ENCODE results near the gene CAMK1D. TPM values are rescaled to one million over a fixed set of nuclear protein-coding genes. Genes with fewer than 3 reads are reported as not detected.

The CAMK1D gene
- total RNA-seq, 1 donor from 2014 or later, result 12.8 TPM

DNA sequence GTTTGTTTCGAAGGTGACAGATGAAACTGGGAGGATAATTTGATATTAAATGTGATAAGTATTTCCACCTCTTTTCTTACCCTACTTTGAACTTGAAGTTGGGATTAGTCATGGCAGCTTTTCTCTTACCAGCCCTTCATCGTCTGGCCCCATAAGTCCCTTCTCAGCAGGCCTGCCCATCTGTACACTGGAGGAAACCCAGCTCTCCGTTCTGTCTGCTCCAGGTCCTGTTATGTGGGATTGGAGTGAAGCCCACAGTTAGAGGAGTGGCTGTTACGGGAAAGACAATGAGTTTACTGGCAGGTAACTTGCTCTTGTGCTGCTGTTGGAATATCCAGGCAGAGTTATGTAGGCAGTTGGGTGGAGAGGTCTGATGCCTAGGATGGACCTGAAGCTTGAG lies 127.3 kb downstream of the CAMK1D start:
- no peak for DNase-seq (ENCODE audit: extremely low spot score in 2 of 2)
- intact Hi-C loops (cut with DNase I), result no loop called here
- no peak for TF ChIP-seq POLR2AphosphoS5 (IDR thresholded peaks at IDR 0.05; ENCODE audit: insufficient read depth in 1 of 2, low read depth in 1 of 2)
- TF ChIP-seq POLR2A (IDR thresholded peaks at IDR 0.05), result no peak
- TF ChIP-seq, protein P1, sequence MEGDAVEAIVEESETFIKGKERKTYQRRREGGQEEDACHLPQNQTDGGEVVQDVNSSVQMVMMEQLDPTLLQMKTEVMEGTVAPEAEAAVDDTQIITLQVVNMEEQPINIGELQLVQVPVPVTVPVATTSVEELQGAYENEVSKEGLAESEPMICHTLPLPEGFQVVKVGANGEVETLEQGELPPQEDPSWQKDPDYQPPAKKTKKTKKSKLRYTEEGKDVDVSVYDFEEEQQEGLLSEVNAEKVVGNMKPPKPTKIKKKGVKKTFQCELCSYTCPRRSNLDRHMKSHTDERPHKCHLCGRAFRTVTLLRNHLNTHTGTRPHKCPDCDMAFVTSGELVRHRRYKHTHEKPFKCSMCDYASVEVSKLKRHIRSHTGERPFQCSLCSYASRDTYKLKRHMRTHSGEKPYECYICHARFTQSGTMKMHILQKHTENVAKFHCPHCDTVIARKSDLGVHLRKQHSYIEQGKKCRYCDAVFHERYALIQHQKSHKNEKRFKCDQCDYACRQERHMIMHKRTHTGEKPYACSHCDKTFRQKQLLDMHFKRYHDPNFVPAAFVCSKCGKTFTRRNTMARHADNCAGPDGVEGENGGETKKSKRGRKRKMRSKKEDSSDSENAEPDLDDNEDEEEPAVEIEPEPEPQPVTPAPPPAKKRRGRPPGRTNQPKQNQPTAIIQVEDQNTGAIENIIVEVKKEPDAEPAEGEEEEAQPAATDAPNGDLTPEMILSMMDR (IDR thresholded peaks at IDR 0.05), result no peak

DNA sequence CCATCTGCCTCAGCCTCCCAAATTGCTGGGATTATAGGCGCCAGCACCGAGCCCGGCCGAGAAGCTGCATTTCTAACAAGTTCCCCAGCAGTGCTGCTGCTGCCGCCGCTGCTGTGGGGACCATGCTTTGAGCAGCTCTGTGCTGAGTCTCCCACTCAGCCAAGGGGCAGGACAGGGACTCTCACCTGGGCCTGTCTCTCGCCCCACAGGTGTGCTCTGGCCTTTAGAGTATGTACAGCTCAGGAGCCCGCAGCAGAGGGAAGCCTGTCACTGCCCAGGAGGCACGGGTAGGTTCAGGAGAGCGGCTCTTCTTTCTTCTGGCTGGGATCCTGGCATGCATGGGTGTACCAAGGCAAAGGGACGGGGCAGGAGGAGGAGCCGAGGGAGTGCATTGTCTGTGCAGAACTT lies 130.1 kb downstream of the CAMK1D start:
- intact Hi-C loops (cut with DNase I), result no loop called here
- no peaks in the 10 kb centered on the region for H3K27me3 ChIP-seq
- no peak for DNase-seq (ENCODE audit: extremely low spot score in 2 of 2)
- no peaks in the 10 kb centered on the region for H3K4me1 ChIP-seq
- TF ChIP-seq POLR2AphosphoS5 (IDR thresholded peaks at IDR 0.05; ENCODE audit: insufficient read depth in 1 of 2, low read depth in 1 of 2) (no peak), POLR2A (IDR thresholded peaks at IDR 0.05) (no peak)
- TF ChIP-seq, protein P1 (IDR thresholded peaks at IDR 0.05), result no peak
- H3K4me3 ChIP-seq, result no peak overlapping the region
- H3K9me3 ChIP-seq, result no peaks in the 10 kb centered on the region
- H3K36me3 ChIP-seq, result no peaks in the 10 kb centered on the region
- no peak overlapping the region for H3K27ac ChIP-seq

More for the DNA sequence above, 127.3 kb downstream of the CAMK1D start:
- Histone ChIP-seq H3K27ac (no peak overlapping the region), H3K9me3 (no peaks in the 10 kb centered on the region), H3K36me3 (no peaks in the 10 kb centered on the region), H3K27me3 (no peaks in the 10 kb centered on the region), H3K4me3 (no peak overlapping the region), H3K4me1 (no peaks in the 10 kb centered on the region)

DNA sequence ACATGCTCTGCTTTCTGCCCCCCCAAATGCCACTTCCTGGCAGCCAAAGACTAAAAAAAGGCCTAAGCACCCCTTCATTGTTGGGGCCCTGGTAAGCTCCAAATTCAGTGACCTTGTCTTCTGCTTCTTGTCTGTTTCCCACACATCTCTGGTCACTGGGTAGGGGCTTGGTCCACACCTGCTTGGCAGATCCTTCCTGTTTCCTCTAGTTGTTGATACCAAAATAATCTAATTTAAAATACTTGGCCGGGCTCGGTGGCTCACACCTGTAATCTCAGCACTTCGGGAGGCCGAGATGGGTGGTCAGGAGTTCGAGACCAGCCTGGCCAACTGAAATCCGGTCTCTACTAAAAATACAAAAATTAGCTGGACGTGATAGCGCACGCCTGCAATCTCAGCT lies 130.6 kb downstream of the CAMK1D start:
- TF ChIP-seq POLR2A (IDR thresholded peaks at IDR 0.05), result no peak
- TF ChIP-seq POLR2AphosphoS5 (IDR thresholded peaks at IDR 0.05; ENCODE audit: insufficient read depth in 1 of 2, low read depth in 1 of 2), result no peak
- TF ChIP-seq, protein P1 (IDR thresholded peaks at IDR 0.05), result no peak
- Histone ChIP-seq H3K27me3 (no peaks in the 10 kb centered on the region), H3K4me1 (no peaks in the 10 kb centered on the region), H3K27ac (no peak overlapping the region), H3K4me3 (no peak overlapping the region), H3K9me3 (no peaks in the 10 kb centered on the region), H3K36me3 (no peaks in the 10 kb centered on the region)
- no peak for DNase-seq (ENCODE audit: extremely low spot score in 2 of 2)
- intact Hi-C loops (cut with DNase I), result no loop called here

DNA sequence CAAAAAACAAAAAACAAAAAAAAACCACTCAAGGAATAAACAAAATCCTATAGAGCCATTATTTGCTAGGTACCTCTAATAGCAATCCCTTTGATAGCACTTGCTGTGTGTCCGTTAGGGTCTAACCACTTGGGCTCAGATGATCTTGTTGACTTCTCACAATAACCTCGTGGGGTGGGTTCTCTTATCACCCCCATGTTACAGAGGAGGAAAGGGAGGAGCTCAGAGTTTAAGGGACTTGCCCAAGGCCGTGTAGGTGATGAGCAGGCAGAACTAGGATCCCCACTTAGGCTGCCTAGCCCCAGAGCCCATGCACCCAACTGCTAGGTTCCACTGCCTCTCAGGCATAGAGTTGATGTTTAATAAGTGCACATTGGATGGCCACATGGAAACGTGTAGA lies 131.1 kb downstream of the CAMK1D start:
- Histone ChIP-seq H3K27me3 (no peaks in the 10 kb centered on the region), H3K9me3 (no peaks in the 10 kb centered on the region), H3K4me3 (no peak overlapping the region), H3K4me1 (no peaks in the 10 kb centered on the region), H3K27ac (no peak overlapping the region), H3K36me3 (no peaks in the 10 kb centered on the region)
- no peak for DNase-seq (ENCODE audit: extremely low spot score in 2 of 2)
- intact Hi-C loops (cut with DNase I), result no loop called here
- no peak for TF ChIP-seq POLR2A (IDR thresholded peaks at IDR 0.05)
- TF ChIP-seq, protein P1 (IDR thresholded peaks at IDR 0.05), result no peak

DNA sequence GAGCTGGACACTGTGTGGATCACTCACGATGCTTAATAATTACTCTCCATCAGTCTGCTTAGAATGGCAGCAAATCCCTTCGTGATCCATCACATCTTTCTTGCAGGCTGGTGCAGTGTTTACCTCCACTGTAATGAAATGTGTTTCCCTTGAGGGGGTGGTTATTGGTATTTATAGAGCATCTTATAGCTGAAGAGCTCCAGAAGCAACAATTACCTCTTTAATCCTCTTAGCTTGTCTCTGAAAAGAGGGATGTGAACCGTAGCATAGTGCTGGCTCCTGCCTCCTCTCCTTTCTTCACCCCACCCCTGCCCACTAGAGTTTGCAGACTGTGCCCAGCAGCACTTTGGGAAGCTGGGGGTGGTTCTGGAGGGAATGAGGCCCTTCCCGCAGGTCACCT lies 132.6 kb downstream of the CAMK1D start:
- no peaks in the 10 kb centered on the region for H3K9me3 ChIP-seq
- H3K27me3 ChIP-seq, result no peaks in the 10 kb centered on the region
- no peak overlapping the region for H3K4me3 ChIP-seq
- TF ChIP-seq POLR2AphosphoS5 (IDR thresholded peaks at IDR 0.05; ENCODE audit: insufficient read depth in 1 of 2, low read depth in 1 of 2) (no peak), POLR2A (IDR thresholded peaks at IDR 0.05) (no peak)
- TF ChIP-seq, protein P1 (IDR thresholded peaks at IDR 0.05), result no peak
- H3K27ac ChIP-seq, result no peak overlapping the region
- no peak for DNase-seq (ENCODE audit: extremely low spot score in 2 of 2)
- H3K36me3 ChIP-seq, result no peaks in the 10 kb centered on the region
- no peaks in the 10 kb centered on the region for H3K4me1 ChIP-seq
- intact Hi-C loops (cut with DNase I), result no loop called here
